Measurements from ENCODE around the gene TNFAIP8. TPM values are rescaled to one million over a fixed set of nuclear protein-coding genes. Genes with fewer than 3 reads are reported as not detected.

Gene TNFAIP8
- total and polyA plus RNA-seq, 9 donors = 1.4 to 14.6 (median 5.0) TPM

DNA sequence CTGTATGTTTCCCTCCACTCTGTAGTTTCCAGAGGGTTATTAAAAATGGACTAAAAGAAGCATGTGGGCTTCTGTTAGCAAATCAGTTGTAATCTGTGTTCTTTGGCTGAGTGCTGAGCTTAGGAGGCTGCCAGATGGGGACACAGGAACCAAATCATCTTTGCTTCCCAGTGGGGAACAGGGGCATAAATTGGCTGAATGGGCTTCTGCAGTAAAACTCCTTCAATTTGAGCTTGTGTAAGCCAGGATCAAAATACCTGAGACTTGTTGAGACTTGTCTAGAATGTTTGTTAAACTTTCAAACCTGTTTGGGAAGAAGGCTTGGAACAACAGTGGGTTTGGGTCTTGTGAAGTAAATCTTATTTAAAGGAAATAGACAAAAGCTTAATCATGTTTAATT, 32.2 kb upstream of the TNFAIP8 start:
- H3K4me1 ChIP-seq (ENCODE audit: insufficient read depth) = no peaks in the 10 kb centered on the region
- TF ChIP-seq EP300 (IDR thresholded peaks at IDR 0.05) (no peak), POLR2A (IDR thresholded peaks at IDR 0.05) (no peak)
- TF ChIP-seq, protein P1, sequence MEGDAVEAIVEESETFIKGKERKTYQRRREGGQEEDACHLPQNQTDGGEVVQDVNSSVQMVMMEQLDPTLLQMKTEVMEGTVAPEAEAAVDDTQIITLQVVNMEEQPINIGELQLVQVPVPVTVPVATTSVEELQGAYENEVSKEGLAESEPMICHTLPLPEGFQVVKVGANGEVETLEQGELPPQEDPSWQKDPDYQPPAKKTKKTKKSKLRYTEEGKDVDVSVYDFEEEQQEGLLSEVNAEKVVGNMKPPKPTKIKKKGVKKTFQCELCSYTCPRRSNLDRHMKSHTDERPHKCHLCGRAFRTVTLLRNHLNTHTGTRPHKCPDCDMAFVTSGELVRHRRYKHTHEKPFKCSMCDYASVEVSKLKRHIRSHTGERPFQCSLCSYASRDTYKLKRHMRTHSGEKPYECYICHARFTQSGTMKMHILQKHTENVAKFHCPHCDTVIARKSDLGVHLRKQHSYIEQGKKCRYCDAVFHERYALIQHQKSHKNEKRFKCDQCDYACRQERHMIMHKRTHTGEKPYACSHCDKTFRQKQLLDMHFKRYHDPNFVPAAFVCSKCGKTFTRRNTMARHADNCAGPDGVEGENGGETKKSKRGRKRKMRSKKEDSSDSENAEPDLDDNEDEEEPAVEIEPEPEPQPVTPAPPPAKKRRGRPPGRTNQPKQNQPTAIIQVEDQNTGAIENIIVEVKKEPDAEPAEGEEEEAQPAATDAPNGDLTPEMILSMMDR (IDR thresholded peaks at IDR 0.05) = no peak
- H3K36me3 ChIP-seq = no peaks in the 10 kb centered on the region
- intact Hi-C loops (cut with DNase I) = no loop called here
- no peaks in the 10 kb centered on the region for H3K27me3 ChIP-seq
- DNase-seq = no peak
- no peak overlapping the region for H3K4me3 ChIP-seq
- H3K9me3 ChIP-seq = no peaks in the 10 kb centered on the region
- no peak overlapping the region for H3K27ac ChIP-seq

DNA sequence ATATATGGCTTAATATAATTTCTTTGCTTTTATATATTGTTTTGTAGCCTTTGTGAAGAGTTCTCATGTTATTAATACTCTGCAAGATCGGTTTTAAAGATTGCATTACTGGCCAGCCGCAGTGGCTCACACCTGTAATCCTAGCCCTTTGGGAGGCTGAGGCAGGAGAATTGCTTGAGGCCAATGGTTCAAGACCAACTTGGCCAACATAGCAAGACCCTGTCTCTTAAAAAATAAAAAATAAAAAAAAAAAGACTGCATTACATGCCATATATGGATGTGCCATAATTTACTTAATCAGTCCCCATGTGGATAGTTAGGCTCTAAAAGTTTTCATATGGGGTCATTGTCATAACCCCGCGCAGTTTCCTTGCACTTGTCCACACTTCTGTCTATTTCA, 31.0 kb upstream of the TNFAIP8 start:
- 96 to 98% (median 96%) methylated on average over 4 of the region's 4 CpGs for WGBS, 3 donors
- intact Hi-C loops (cut with DNase I) = no loop called here
- TF ChIP-seq POLR2A (IDR thresholded peaks at IDR 0.05) (no peak), EP300 (IDR thresholded peaks at IDR 0.05) (no peak)
- TF ChIP-seq, protein P1 (IDR thresholded peaks at IDR 0.05) = no peak
- no peaks in the 10 kb centered on the region for H3K9me3 ChIP-seq
- no peak for DNase-seq
- no peaks in the 10 kb centered on the region for H3K4me1 ChIP-seq (ENCODE audit: insufficient read depth)
- no peaks in the 10 kb centered on the region for H3K27me3 ChIP-seq
- no peak overlapping the region for H3K4me3 ChIP-seq
- no peaks in the 10 kb centered on the region for H3K36me3 ChIP-seq
- H3K27ac ChIP-seq = no peak overlapping the region

DNA sequence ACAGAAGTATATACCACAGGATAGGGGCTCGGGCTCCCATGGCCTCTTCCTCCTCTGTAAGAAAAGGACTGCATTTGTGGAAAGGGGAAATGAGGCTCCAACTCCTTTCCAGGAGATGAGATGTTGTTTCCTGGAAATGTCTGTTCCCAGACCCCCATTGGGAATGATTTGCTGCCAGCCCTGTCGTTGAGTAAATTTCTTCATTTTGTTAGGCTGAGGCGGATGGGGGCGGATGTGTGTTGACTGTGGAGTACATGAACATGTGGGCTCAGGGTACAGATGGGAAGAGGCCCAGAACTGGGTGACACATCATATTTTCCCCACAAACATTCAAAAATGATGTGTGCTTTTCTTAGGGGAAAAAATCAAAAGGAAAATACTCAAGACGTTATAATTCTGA, 28.8 kb upstream of the TNFAIP8 start:
- intact Hi-C loops (cut with DNase I) = no loop called here
- Histone ChIP-seq H3K27me3 (no peaks in the 10 kb centered on the region), H3K27ac (no peak overlapping the region), H3K9me3 (no peaks in the 10 kb centered on the region), H3K4me1 (ENCODE audit: insufficient read depth) (no peaks in the 10 kb centered on the region), H3K4me3 (no peak overlapping the region), H3K36me3 (no peaks in the 10 kb centered on the region)
- WGBS, 3 donors = 78 to 82% (median 80%) methylated on average over 5 of the region's 5 CpGs
- TF ChIP-seq, protein P1 (IDR thresholded peaks at IDR 0.05) = no peak
- TF ChIP-seq POLR2A (IDR thresholded peaks at IDR 0.05) (no peak), EP300 (IDR thresholded peaks at IDR 0.05) (no peak)
- DNase-seq = no peak

DNA sequence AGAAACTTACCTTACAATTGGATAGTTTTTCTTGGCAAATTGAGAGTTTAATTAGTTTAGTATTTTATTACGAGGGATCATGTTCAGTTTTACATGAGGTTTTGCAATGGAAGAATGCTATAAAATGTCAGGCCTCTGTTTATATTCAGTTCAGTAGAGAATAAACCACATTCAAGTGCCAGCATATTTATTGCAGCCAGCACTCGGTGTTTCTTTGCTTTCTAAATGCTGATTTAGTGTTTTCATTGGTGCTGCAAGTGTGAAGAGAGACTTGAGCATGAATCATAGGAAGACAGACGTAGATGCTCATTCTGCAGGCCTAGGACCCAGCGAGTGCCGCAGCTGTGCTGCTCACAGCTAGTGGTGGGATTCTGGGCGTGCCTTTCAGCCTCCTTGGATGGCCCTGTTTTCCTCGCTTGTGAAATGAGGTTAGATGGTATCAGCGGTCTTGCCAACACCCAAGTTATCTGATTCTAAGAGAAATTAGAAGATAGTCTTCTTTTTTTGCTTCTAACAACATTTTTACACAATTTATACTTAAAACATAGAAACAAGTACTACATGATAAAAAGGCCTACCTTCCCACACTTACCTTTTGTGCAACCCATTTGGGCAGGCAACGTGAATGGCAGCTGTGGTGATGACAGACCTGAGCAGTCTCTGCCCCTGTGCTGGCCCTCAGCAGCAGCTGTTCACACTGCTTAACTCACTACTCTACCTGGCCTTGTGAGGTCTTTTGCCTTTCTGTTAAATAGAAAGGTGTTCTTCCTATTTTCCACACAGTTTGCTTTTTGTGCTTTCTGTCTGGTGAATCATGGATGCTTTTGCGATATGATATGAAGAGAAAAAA, 26.8 kb upstream of the TNFAIP8 start:
- H3K4me1 ChIP-seq (ENCODE audit: insufficient read depth) = no peaks in the 10 kb centered on the region
- WGBS, 3 donors = 76 to 89% (median 87%) methylated on average over 10 of the region's 10 CpGs
- H3K4me3 ChIP-seq = no peak overlapping the region
- intact Hi-C loops (cut with DNase I) = no loop called here
- TF ChIP-seq EP300 (IDR thresholded peaks at IDR 0.05) = no peak
- TF ChIP-seq, protein P1 (IDR thresholded peaks at IDR 0.05) = no peak
- no peak for TF ChIP-seq POLR2A (IDR thresholded peaks at IDR 0.05)
- no peaks in the 10 kb centered on the region for H3K36me3 ChIP-seq
- DNase-seq = no peak
- no peaks in the 10 kb centered on the region for H3K27me3 ChIP-seq
- H3K27ac ChIP-seq = no peak overlapping the region
- H3K9me3 ChIP-seq = no peaks in the 10 kb centered on the region

Measured in ovary (tissue), 9 donors.